HEK293T (cell line): ENCODE data around the gene TAS2R14.

ENCODE experiments used
- FOXA1 ChIP-seq: fragments of 450-650 bp; IDR thresholded peaks from 2 replicates; pipeline ENCODE4 v1.6.1; 2016; ENCODE audit warnings: mild to moderate bottlenecking
- FOXK2 ChIP-seq: fragments of 450-650 bp; IDR thresholded peaks from 2 replicates; pipeline ENCODE4 v1.6.1; 2016; ENCODE audit warnings: mild to moderate bottlenecking
- TARDBP ChIP-seq: fragments of 450-650 bp; IDR thresholded peaks from 2 replicates; pipeline ENCODE4 v1.6.1; 2016

GRCh38 chr12:10939163-10939562 is at the start of gene TAS2R14:
- TF ChIP-seq FOXA1 (no peak), FOXK2 (no peak), TARDBP (no peak)
